Measurements from ENCODE around the gene CYB5D1. TPM values are rescaled to one million over a fixed set of nuclear protein-coding genes. Genes with fewer than 3 reads are reported as not detected.

Gene CYB5D1
- total RNA-seq, 4 donors from 2014 or later, result 11.6 to 14.9 (median 12.0) TPM

DNA sequence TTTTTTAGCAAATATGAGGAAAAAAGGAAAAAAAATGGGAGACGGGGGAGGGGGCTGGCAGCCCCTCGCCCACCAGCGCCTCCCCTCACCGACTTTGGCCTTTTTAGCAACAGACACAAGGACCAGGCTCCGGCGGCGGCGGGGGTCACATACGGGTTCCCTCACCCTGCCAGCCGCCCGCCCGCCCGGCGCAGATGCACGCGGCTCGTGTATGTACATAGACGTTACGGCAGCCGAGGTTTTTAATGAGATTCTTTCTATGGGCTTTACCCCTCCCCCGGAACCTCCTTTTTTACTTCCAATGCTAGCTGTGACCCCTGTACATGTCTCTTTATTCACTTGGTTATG is 4.1 kb upstream of the CYB5D1 start:
- no peak for DNase-seq (ENCODE audit: extremely low spot score)
- intact Hi-C loops (cut with DNase I), result loop anchor here (2.0 kb wide), 1 partner anchor 31 kb away; no protein-coding TSS in a partner anchor
- Histone ChIP-seq H3K4me1 (peaks cover 39 to 55% (median 49%) of the 10 kb centered on the region in 4 donors), H3K27ac (replicated peaks in 1 of 4) (peak overlapping the region in 1 of 4 donors; percentile 95), H3K4me3 (peak overlapping the region in 2 of 4 donors; percentile 73 to 75), H3K27me3 (no peaks in the 10 kb centered on the region), H3K9me3 (no peaks in the 10 kb centered on the region), H3K36me3 (peaks cover 37 to 52% (median 45%) of the 10 kb centered on the region in 4 donors)
- TF ChIP-seq POLR2AphosphoS5 (IDR thresholded peaks at IDR 0.05), result no peak
- TF ChIP-seq POLR2A (IDR thresholded peaks at IDR 0.05; ENCODE audit: low read depth), result no peak
- TF ChIP-seq EP300 (IDR thresholded peaks at IDR 0.05), result no peak
- TF ChIP-seq, protein P1, sequence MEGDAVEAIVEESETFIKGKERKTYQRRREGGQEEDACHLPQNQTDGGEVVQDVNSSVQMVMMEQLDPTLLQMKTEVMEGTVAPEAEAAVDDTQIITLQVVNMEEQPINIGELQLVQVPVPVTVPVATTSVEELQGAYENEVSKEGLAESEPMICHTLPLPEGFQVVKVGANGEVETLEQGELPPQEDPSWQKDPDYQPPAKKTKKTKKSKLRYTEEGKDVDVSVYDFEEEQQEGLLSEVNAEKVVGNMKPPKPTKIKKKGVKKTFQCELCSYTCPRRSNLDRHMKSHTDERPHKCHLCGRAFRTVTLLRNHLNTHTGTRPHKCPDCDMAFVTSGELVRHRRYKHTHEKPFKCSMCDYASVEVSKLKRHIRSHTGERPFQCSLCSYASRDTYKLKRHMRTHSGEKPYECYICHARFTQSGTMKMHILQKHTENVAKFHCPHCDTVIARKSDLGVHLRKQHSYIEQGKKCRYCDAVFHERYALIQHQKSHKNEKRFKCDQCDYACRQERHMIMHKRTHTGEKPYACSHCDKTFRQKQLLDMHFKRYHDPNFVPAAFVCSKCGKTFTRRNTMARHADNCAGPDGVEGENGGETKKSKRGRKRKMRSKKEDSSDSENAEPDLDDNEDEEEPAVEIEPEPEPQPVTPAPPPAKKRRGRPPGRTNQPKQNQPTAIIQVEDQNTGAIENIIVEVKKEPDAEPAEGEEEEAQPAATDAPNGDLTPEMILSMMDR (IDR thresholded peaks at IDR 0.05), result no peak
- WGBS, result 77% methylated on average over 21 of the region's 21 CpGs

DNA sequence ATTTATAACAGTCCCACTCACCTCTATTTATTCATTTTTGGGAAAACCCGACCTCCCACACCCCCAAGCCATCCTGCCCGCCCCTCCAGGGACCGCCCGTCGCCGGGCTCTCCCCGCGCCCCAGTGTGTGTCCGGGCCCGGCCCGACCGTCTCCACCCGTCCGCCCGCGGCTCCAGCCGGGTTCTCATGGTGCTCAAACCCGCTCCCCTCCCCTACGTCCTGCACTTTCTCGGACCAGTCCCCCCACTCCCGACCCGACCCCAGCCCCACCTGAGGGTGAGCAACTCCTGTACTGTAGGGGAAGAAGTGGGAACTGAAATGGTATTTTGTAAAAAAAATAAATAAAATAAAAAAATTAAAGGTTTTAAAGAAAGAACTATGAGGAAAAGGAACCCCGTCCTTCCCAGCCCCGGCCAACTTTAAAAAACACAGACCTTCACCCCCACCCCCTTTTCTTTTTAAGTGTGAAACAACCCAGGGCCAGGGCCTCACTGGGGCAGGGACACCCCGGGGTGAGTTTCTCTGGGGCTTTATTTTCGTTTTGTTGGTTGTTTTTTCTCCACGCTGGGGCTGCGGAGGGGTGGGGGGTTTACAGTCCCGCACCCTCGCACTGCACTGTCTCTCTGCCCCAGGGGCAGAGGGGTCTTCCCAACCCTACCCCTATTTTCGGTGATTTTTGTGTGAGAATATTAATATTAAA is 3.6 kb upstream of the CYB5D1 start:
- H3K36me3 ChIP-seq, result peaks cover 32 to 49% (median 42%) of the 10 kb centered on the region in 4 donors
- intact Hi-C loops (cut with DNase I), result loop anchor here (2.0 kb wide), 1 partner anchor 31 kb away; no protein-coding TSS in a partner anchor
- DNase-seq (ENCODE audit: extremely low spot score), result no peak
- TF ChIP-seq, protein P1 (IDR thresholded peaks at IDR 0.05), result no peak
- no peak for TF ChIP-seq EP300 (IDR thresholded peaks at IDR 0.05)
- TF ChIP-seq POLR2A (IDR thresholded peaks at IDR 0.05; ENCODE audit: low read depth), result no peak
- TF ChIP-seq POLR2AphosphoS5 (IDR thresholded peaks at IDR 0.05), result no peak
- H3K4me1 ChIP-seq, result peaks cover 45 to 61% (median 55%) of the 10 kb centered on the region in 4 donors
- WGBS, result 74% methylated on average over 31 of the region's 31 CpGs
- H3K27ac ChIP-seq (replicated peaks in 1 of 4), result peak overlapping the region; percentile 91 to 95 (median 94)
- H3K4me3 ChIP-seq, result peak overlapping the region; percentile 69 to 76 (median 74)
- H3K9me3 ChIP-seq, result no peaks in the 10 kb centered on the region
- H3K27me3 ChIP-seq, result no peaks in the 10 kb centered on the region

DNA sequence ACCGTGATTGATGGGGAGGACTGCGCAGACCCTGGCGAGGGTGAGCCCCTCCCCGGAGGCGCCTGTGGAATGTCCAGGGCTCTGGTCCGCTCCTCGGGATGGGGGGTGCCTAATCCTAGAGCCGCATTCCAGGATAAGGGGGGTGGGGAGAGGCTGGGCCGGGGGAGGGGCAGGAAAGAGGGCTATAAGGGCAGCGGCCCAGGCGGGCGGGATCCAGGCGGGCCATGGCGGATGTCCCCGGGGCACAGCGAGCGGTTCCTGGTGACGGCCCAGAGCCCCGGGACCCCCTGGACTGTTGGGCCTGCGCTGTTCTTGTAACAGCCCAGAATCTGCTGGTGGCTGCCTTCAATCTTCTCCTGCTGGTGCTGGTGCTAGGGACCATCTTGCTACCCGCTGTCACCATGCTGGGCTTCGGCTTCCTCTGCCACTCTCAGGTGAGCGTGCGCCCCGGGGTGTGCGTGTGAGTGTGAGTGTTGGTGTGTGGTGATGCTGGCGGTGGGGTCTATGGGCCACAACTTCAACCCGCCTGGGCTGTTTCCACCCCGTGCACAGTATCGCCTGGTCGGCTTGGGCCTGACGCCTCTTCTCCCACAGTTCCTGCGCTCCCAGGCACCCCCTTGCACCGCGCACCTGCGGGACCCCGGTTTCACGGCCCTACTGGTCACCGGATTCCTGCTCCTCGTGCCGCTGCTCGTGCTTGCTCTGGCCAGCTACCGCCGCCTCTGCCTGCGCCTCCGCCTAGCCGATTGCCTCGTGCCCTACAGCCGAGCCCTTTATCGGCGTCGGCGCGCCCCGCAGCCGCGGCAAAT is 2.7 kb upstream of the CYB5D1 start, which contains the start of gene TMEM88:
TMEM88 (plus strand) TSS at position 216 of the 809 bp plus-strand sequence; CDS start at position 225, 9 bp downstream.
- H3K4me3 ChIP-seq, result peak within 1 kb of the TSS; percentile 69 to 76 (median 74)
- 52% methylated on average over 51 of the region's 57 CpGs for WGBS
- no peaks in the 10 kb centered on the region for H3K27me3 ChIP-seq
- TF ChIP-seq EP300 (IDR thresholded peaks at IDR 0.05) (no peak), POLR2AphosphoS5 (IDR thresholded peaks at IDR 0.05) (no peak), POLR2A (IDR thresholded peaks at IDR 0.05; ENCODE audit: low read depth) (no peak)
- TF ChIP-seq, protein P1 (IDR thresholded peaks at IDR 0.05), result no peak
- H3K27ac ChIP-seq (replicated peaks in 1 of 4), result peak within 1 kb of the TSS; percentile 91 to 95 (median 94)
- H3K9me3 ChIP-seq, result no peaks in the 10 kb centered on the region
- DNase-seq (ENCODE audit: extremely low spot score), result no peak
- peaks cover 45 to 66% (median 57%) of the 10 kb centered on the region in 4 donors for H3K4me1 ChIP-seq
- intact Hi-C loops (cut with DNase I), result loop anchor here (2.0 kb wide), 1 partner anchor 32 kb away; no protein-coding TSS in a partner anchor
- peaks cover 23 to 49% (median 40%) of the 10 kb centered on the region in 4 donors for H3K36me3 ChIP-seq

DNA sequence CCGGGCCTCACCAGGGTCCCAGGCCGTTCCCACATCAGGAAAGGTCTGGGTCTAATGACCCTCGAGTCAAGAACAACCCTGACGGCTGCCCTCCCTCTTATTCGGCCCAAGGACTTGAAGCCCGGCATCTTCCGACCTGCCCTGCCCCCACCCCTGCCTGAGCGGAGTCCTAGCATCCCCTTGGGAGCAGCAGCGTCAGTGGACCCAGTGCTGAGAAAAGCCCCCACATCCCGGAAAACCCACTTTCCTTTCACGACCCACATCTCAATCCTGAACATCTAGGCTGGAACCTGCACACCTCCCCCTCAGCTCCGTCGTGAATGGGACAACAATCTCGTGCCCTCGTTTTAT is 2.2 kb upstream of the CYB5D1 start:
- intact Hi-C loops (cut with DNase I), result loop anchor here (2.0 kb wide), 1 partner anchor 33 kb away; no protein-coding TSS in a partner anchor
- H3K27ac ChIP-seq (replicated peaks in 1 of 4), result peak overlapping the region; percentile 91 to 95 (median 94)
- DNase-seq (ENCODE audit: extremely low spot score), result no peak
- peaks cover 45 to 66% (median 57%) of the 10 kb centered on the region in 4 donors for H3K4me1 ChIP-seq
- H3K4me3 ChIP-seq, result peak overlapping the region; percentile 69 to 76 (median 74)
- H3K27me3 ChIP-seq, result no peaks in the 10 kb centered on the region
- TF ChIP-seq POLR2A (IDR thresholded peaks at IDR 0.05; ENCODE audit: low read depth) (no peak), EP300 (IDR thresholded peaks at IDR 0.05) (no peak), POLR2AphosphoS5 (IDR thresholded peaks at IDR 0.05) (no peak)
- TF ChIP-seq, protein P1 (IDR thresholded peaks at IDR 0.05), result no peak
- H3K9me3 ChIP-seq, result no peaks in the 10 kb centered on the region
- H3K36me3 ChIP-seq, result peaks cover 18 to 47% (median 34%) of the 10 kb centered on the region in 4 donors
- 12% methylated on average over 13 of the region's 15 CpGs for WGBS

All from esophagus muscularis mucosa (tissue), 4 donors.